Liver (tissue), 9 donors: ENCODE data around the gene DHRS2. TPM values are rescaled to one million over a fixed set of nuclear protein-coding genes. Genes with fewer than 3 reads are reported as not detected.

Source experiments
- DNase-seq: peaks from one replicate; pipeline ENCODE4 v3.0.0-alpha.2; 2017; ENCODE audit warnings: low spot score
- H3K27ac ChIP-seq, 2 donors: one replicate each; pipeline ENCODE4 v1.7.0; 2013; ENCODE audit warnings: inconsistent platforms in 2 of 2, low read length in 2 of 2, control low read depth in 1 of 2, low read depth in 1 of 2, mild to moderate bottlenecking in 1 of 2
- H3K27me3 ChIP-seq, 4 donors: one replicate each; pipeline versions ENCODE4 v1.6.1 to v1.7.0; 2013; ENCODE audit warnings: low read length in 3 of 4, inconsistent platforms in 1 of 4, mild to moderate bottlenecking in 1 of 4, moderate library complexity in 1 of 4; ENCODE audit not compliant: control insufficient read depth in 4 of 4, insufficient read depth in 4 of 4
- H3K36me3 ChIP-seq, 4 donors: one replicate each; pipeline versions ENCODE4 v1.6.1 to v1.7.0; 2013; ENCODE audit warnings: low read length in 3 of 4, mild to moderate bottlenecking in 3 of 4, low read depth in 1 of 4, moderate library complexity in 1 of 4; ENCODE audit not compliant: control insufficient read depth in 4 of 4, insufficient read depth in 3 of 4
- H3K4me1 ChIP-seq, 4 donors: one replicate each; pipeline versions ENCODE4 v1.6.1 to v1.7.0; 2013; ENCODE audit warnings: low read length in 3 of 4, mild to moderate bottlenecking in 3 of 4, moderate library complexity in 1 of 4; ENCODE audit not compliant: control insufficient read depth in 4 of 4, insufficient read depth in 4 of 4
- H3K4me3 ChIP-seq, 3 donors: one replicate each; pipeline versions ENCODE4 v1.6.1 to v1.7.0; 2013; ENCODE audit warnings: low read length in 3 of 3, control low read depth in 1 of 3, low read depth in 1 of 3, mild to moderate bottlenecking in 1 of 3
- H3K9ac ChIP-seq, 2 donors: one replicate each; pipeline ENCODE4 v1.7.0; 2013; ENCODE audit warnings: low read length in 2 of 2, mild to moderate bottlenecking in 2 of 2, moderate library complexity in 2 of 2, control low read depth in 1 of 2, low read depth in 1 of 2
- H3K9me3 ChIP-seq, 4 donors: one replicate each; pipeline versions ENCODE4 v1.6.1 to v1.7.0; 2013; ENCODE audit warnings: low read length in 3 of 4; ENCODE audit not compliant: control insufficient read depth in 4 of 4
- EGR1 ChIP-seq, 2 donors: IDR thresholded peaks; 2 replicates each; pipeline ENCODE4 v1.6.1; 2016 to 2018; ENCODE audit warnings: antibody characterized with exemption in 2 of 2, low read depth in 2 of 2
- FOXA1 ChIP-seq: IDR thresholded peaks from 2 replicates; pipeline ENCODE4 v1.6.1; 2016; ENCODE audit warnings: antibody characterized with exemption
- FOXA2 ChIP-seq: IDR thresholded peaks from 2 replicates; pipeline ENCODE4 v1.6.1; 2016; ENCODE audit warnings: antibody characterized with exemption
- GABPA ChIP-seq, 2 donors: IDR thresholded peaks in 1 of 2; conservative IDR thresholded peaks in 1 of 2; 2 replicates each; pipeline ENCODE4 v1.6.1; 2016; ENCODE audit warnings: antibody characterized with exemption in 2 of 2, mild to moderate bottlenecking in 1 of 2, moderate library complexity in 1 of 2
- HNF4A ChIP-seq, 2 donors: conservative IDR thresholded peaks; 2 replicates each; pipeline ENCODE4 v1.6.1; 2016; ENCODE audit warnings: antibody characterized with exemption in 2 of 2, mild to moderate bottlenecking in 2 of 2
- JUND ChIP-seq, 2 donors: IDR thresholded peaks; 2 replicates each; pipeline ENCODE4 v1.6.1; 2016; ENCODE audit warnings: antibody characterized with exemption in 2 of 2
- NR2F2 ChIP-seq: IDR thresholded peaks from 2 replicates; pipeline ENCODE4 v1.6.1; 2016; ENCODE audit warnings: antibody characterized with exemption
- RAD21 ChIP-seq, 2 donors: IDR thresholded peaks; 2 replicates each; pipeline ENCODE4 v1.6.1; 2016; ENCODE audit warnings: antibody characterized with exemption in 2 of 2, mild to moderate bottlenecking in 2 of 2
- RXRA ChIP-seq, 2 donors: IDR thresholded peaks; 2 replicates each; pipeline ENCODE4 v1.6.1; 2017 to 2018; ENCODE audit warnings: antibody characterized with exemption in 2 of 2, mild to moderate bottlenecking in 1 of 2
- SP1 ChIP-seq: IDR thresholded peaks from 2 replicates; pipeline ENCODE4 v1.6.1; 2018; ENCODE audit warnings: antibody characterized with exemption, mild to moderate bottlenecking
- TAF1 ChIP-seq: conservative IDR thresholded peaks from 2 replicates; pipeline ENCODE4 v1.6.1; 2016; ENCODE audit warnings: antibody characterized with exemption, mild to moderate bottlenecking
- YY1 ChIP-seq: IDR thresholded peaks from 2 replicates; pipeline ENCODE4 v1.6.1; 2016; ENCODE audit warnings: antibody characterized with exemption, mild to moderate bottlenecking
- WGBS: extraction: QIAGEN DNeasy Blood & Tissue Kit; methylation state at CpG from one replicate; pipeline ENCODE4 v1.1.7; 2013; 5-methylcytosine and 5-hydroxymethylcytosine counted together
- polyA plus RNA-seq, 2 donors: library from polyadenylated mRNA; stranded (reverse) in 1 of 2; unstranded in 1 of 2; fragments of 200-250 nt in 1 of 2; fragments of >200 nt in 1 of 2; fragmentation: Nextera tagmentation in 1 of 2; extraction: Ambion mirVana in 1 of 2; gene quantifications; one replicate each; pipeline versions ENCODE4 v1.2.1 to v1.2.3, GENCODE V29; 2013 to 2015
- total RNA-seq, 2 donors: library from RNA; depleted of rRNA; stranded (reverse); fragments of >200 nt; gene quantifications; one replicate each; pipeline ENCODE4 v1.2.3, GENCODE V29; 2014
- TF ChIP-seq, protein P1 (sequence below): IDR thresholded peaks from 2 replicates; pipeline ENCODE4 v1.6.1; 2016; ENCODE audit warnings: antibody characterized with exemption
- TF ChIP-seq, protein P2 (sequence below): IDR thresholded peaks from 2 replicates; pipeline ENCODE4 v1.6.1; 2016; ENCODE audit warnings: antibody characterized with exemption
- TF ChIP-seq, protein P3 (sequence below): fragments of 150-350 bp; IDR thresholded peaks from 2 replicates; pipeline ENCODE4 v1.5.1; 2017; ENCODE audit warnings: improper control_type of control experiment, low read depth, low read length; ENCODE audit not compliant: missing input control
- TF ChIP-seq, protein P4 (sequence below): IDR thresholded peaks from 2 replicates; pipeline ENCODE4 v1.6.1; 2016; ENCODE audit warnings: antibody characterized with exemption
- donor health status: healthy.
- donor health status: healthy.
- donor health status: healthy.
- donor health status: healthy.
- donor health status: healthy.

DHRS2 gene
- total and polyA plus RNA-seq, 4 donors: 0.33 to 1.0 (median 0.62) TPM

DNA sequence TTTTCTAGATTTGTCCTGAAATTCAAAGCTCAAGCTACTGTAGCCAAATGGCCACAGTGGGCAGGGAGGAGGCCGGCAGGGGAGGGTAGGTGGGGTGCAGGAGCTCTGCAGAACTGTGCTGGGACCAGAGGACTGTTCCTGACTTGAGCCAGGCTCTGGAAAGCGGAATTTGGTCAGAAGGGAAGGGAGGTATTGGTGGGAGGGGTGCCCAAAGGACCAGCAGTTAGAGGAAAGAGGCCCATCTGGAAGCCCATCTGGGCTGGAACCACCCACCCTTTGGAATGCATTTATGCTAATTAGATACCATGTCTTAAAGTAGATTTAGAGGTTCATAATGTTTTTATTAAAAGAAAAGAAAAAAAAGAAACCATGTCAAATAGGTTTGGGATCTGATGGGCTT lies 33.1 kb upstream of the DHRS2 start:
- no peaks in the 10 kb centered on the region for H3K9me3 ChIP-seq
- H3K36me3 ChIP-seq: no peaks in the 10 kb centered on the region
- H3K4me1 ChIP-seq: peaks cover 0 to under 1% (median 0%) of the 10 kb centered on the region in 4 donors
- TF ChIP-seq RXRA (IDR thresholded peaks at IDR 0.05) (no peak), HNF4A (conservative IDR thresholded peaks at IDR 0.05) (no peak), FOXA1 (no peak), EGR1 (IDR thresholded peaks at IDR 0.05; ENCODE audit: low read depth in 2 of 2) (no peak), YY1 (no peak), JUND (IDR thresholded peaks at IDR 0.05) (no peak), FOXA2 (no peak), SP1 (no peak), TAF1 (no peak), NR2F2 (no peak), RAD21 (IDR thresholded peaks at IDR 0.05) (no peak), GABPA (IDR thresholded peaks at IDR 0.05 in 1 of 2, conservative IDR thresholded peaks at IDR 0.05 in 1 of 2) (no peak)
- TF ChIP-seq, protein P1, sequence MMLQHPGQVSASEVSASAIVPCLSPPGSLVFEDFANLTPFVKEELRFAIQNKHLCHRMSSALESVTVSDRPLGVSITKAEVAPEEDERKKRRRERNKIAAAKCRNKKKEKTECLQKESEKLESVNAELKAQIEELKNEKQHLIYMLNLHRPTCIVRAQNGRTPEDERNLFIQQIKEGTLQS: no peak
- TF ChIP-seq, protein P2, sequence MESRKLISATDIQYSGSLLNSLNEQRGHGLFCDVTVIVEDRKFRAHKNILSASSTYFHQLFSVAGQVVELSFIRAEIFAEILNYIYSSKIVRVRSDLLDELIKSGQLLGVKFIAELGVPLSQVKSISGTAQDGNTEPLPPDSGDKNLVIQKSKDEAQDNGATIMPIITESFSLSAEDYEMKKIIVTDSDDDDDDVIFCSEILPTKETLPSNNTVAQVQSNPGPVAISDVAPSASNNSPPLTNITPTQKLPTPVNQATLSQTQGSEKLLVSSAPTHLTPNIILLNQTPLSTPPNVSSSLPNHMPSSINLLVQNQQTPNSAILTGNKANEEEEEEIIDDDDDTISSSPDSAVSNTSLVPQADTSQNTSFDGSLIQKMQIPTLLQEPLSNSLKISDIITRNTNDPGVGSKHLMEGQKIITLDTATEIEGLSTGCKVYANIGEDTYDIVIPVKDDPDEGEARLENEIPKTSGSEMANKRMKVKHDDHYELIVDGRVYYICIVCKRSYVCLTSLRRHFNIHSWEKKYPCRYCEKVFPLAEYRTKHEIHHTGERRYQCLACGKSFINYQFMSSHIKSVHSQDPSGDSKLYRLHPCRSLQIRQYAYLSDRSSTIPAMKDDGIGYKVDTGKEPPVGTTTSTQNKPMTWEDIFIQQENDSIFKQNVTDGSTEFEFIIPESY: no peak
- TF ChIP-seq, protein P3, sequence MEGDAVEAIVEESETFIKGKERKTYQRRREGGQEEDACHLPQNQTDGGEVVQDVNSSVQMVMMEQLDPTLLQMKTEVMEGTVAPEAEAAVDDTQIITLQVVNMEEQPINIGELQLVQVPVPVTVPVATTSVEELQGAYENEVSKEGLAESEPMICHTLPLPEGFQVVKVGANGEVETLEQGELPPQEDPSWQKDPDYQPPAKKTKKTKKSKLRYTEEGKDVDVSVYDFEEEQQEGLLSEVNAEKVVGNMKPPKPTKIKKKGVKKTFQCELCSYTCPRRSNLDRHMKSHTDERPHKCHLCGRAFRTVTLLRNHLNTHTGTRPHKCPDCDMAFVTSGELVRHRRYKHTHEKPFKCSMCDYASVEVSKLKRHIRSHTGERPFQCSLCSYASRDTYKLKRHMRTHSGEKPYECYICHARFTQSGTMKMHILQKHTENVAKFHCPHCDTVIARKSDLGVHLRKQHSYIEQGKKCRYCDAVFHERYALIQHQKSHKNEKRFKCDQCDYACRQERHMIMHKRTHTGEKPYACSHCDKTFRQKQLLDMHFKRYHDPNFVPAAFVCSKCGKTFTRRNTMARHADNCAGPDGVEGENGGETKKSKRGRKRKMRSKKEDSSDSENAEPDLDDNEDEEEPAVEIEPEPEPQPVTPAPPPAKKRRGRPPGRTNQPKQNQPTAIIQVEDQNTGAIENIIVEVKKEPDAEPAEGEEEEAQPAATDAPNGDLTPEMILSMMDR: no peak
- TF ChIP-seq, protein P4, sequence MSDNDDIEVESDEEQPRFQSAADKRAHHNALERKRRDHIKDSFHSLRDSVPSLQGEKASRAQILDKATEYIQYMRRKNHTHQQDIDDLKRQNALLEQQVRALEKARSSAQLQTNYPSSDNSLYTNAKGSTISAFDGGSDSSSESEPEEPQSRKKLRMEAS: no peak
- no peak overlapping the region for H3K4me3 ChIP-seq
- DNase-seq: no peak
- no peak overlapping the region for H3K9ac ChIP-seq
- no peaks in the 10 kb centered on the region for H3K27me3 ChIP-seq
- 87% methylated on average over 2 of the region's 2 CpGs for WGBS
- H3K27ac ChIP-seq: no peak overlapping the region

DNA sequence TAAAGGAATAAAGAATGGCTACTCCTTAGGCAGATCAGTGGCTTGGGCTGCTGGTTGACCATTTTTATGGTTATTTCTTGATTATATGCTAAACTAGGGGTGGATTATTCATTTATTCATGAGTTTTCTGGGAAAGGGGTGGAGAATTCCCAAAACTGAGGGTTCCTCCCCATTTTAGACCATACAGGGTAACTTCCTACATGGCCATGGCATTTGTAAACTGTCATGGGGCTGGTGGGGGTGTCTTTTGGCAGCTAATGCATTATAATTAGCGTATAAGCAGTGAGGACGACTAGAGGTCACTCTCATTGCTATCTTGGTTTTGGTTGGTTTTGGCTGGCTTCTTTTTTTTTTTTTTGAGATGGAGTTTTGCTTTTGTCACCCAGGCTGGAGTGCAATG lies 32.0 kb upstream of the DHRS2 start:
- no peaks in the 10 kb centered on the region for H3K9me3 ChIP-seq
- DNase-seq: no peak

More for the DNA sequence above, 32.0 kb upstream of the DHRS2 start:
- no peak overlapping the region for H3K9ac ChIP-seq
- no peaks in the 10 kb centered on the region for H3K27me3 ChIP-seq
- no peaks in the 10 kb centered on the region for H3K36me3 ChIP-seq
- peaks cover 0 to 11% (median 9%) of the 10 kb centered on the region in 4 donors for H3K4me1 ChIP-seq
- H3K4me3 ChIP-seq: no peak overlapping the region
- TF ChIP-seq RXRA (IDR thresholded peaks at IDR 0.05): no peak
- no peak for TF ChIP-seq NR2F2
- TF ChIP-seq, protein P2: no peak
- no peak for TF ChIP-seq HNF4A (conservative IDR thresholded peaks at IDR 0.05)
- no peak for TF ChIP-seq TAF1
- TF ChIP-seq GABPA (IDR thresholded peaks at IDR 0.05 in 1 of 2, conservative IDR thresholded peaks at IDR 0.05 in 1 of 2): no peak
- TF ChIP-seq FOXA2: no peak
- no peak for TF ChIP-seq EGR1 (IDR thresholded peaks at IDR 0.05; ENCODE audit: low read depth in 2 of 2)
- TF ChIP-seq, protein P1: no peak
- 75% methylated on average over 2 of the region's 2 CpGs for WGBS
- no peak overlapping the region for H3K27ac ChIP-seq
